Measurements from ENCODE around the gene MLKL. TPM values are rescaled to one million over a fixed set of nuclear protein-coding genes. Genes with fewer than 3 reads are reported as not detected.
"Not testable (repeated sequence)": the region's sequence is repeated elsewhere in the genome, so short reads cannot be mapped to it uniquely, and the experiment has no call there.

Gene MLKL
- total RNA-seq, 1 donor from 2014 or later: 11.5 TPM

- no peak for TF ChIP-seq CTCF (IDR thresholded peaks at IDR 0.05; ENCODE audit: insufficient read depth, low read length, poor library complexity, severe bottlenecking)
- H3K36me3 ChIP-seq (ENCODE audit: control insufficient read depth, insufficient read depth, low read length): no peaks in the 10 kb centered on the region
Measured at GRCh38 chr16:74691093-74691855, 9.4 kb downstream of the MLKL start.

GRCh38 chr16:74682556-74682955, 18.1 kb downstream of the MLKL start:
- Histone ChIP-seq H3K36me3 (ENCODE audit: control insufficient read depth, insufficient read depth, low read length) (no peaks in the 10 kb centered on the region), H3K27me3 (ENCODE audit: control insufficient read depth, insufficient read depth, low read length) (no peaks in the 10 kb centered on the region), H3K4me3 (ENCODE audit: low read depth, low read length) (no peak overlapping the region)
- no peak for DNase-seq (ENCODE audit: low read depth)
- no peak for TF ChIP-seq CTCF (IDR thresholded peaks at IDR 0.05; ENCODE audit: insufficient read depth, low read length, poor library complexity, severe bottlenecking)

More at GRCh38 chr16:74691093-74691855, 9.4 kb downstream of the MLKL start:
- DNase-seq (ENCODE audit: low read depth): no peak
- no peaks in the 10 kb centered on the region for H3K27me3 ChIP-seq (ENCODE audit: control insufficient read depth, insufficient read depth, low read length)
- no peak overlapping the region for H3K4me3 ChIP-seq (ENCODE audit: low read depth, low read length)

- TF ChIP-seq CTCF (IDR thresholded peaks at IDR 0.05; ENCODE audit: insufficient read depth, low read length, poor library complexity, severe bottlenecking): no peak
- Histone ChIP-seq H3K4me3 (ENCODE audit: low read depth, low read length) (no peak overlapping the region), H3K36me3 (ENCODE audit: control insufficient read depth, insufficient read depth, low read length) (no peaks in the 10 kb centered on the region), H3K27me3 (ENCODE audit: control insufficient read depth, insufficient read depth, low read length) (no peaks in the 10 kb centered on the region)
- DNase-seq (ENCODE audit: low read depth): no peak
Measured at GRCh38 chr16:74680681-74681080, 20.0 kb downstream of the MLKL start.

- H3K4me3 ChIP-seq (ENCODE audit: low read depth, low read length): no peak overlapping the region
- H3K27me3 ChIP-seq (ENCODE audit: control insufficient read depth, insufficient read depth, low read length): no peaks in the 10 kb centered on the region
- H3K36me3 ChIP-seq (ENCODE audit: control insufficient read depth, insufficient read depth, low read length): no peaks in the 10 kb centered on the region
- TF ChIP-seq CTCF (IDR thresholded peaks at IDR 0.05; ENCODE audit: insufficient read depth, low read length, poor library complexity, severe bottlenecking): no peak
- no peak for DNase-seq (ENCODE audit: low read depth)
Measured at GRCh38 chr16:74679983-74680382, 20.7 kb downstream of the MLKL start.

- Histone ChIP-seq H3K27me3 (ENCODE audit: control insufficient read depth, insufficient read depth, low read length) (no peaks in the 10 kb centered on the region), H3K4me3 (ENCODE audit: low read depth, low read length) (no peak overlapping the region), H3K36me3 (ENCODE audit: control insufficient read depth, insufficient read depth, low read length) (no peaks in the 10 kb centered on the region)
- TF ChIP-seq CTCF (IDR thresholded peaks at IDR 0.05; ENCODE audit: insufficient read depth, low read length, poor library complexity, severe bottlenecking): no peak
- no peak for DNase-seq (ENCODE audit: low read depth)
Measured at GRCh38 chr16:74677868-74678267, 22.8 kb downstream of the MLKL start.

- Histone ChIP-seq H3K36me3 (ENCODE audit: control insufficient read depth, insufficient read depth, low read length) (no peaks in the 10 kb centered on the region), H3K4me3 (ENCODE audit: low read depth, low read length) (no peak overlapping the region), H3K27me3 (ENCODE audit: control insufficient read depth, insufficient read depth, low read length) (no peaks in the 10 kb centered on the region)
- TF ChIP-seq CTCF (IDR thresholded peaks at IDR 0.05; ENCODE audit: insufficient read depth, low read length, poor library complexity, severe bottlenecking): no peak
- DNase-seq (ENCODE audit: low read depth): no peak
Measured at GRCh38 chr16:74673876-74674275, 26.8 kb downstream of the MLKL start.

GRCh38 chr16:74668877-74669276, 31.8 kb downstream of the MLKL start:
- not testable (repeated sequence) for H3K36me3 ChIP-seq (ENCODE audit: control insufficient read depth, insufficient read depth, low read length); H3K4me3 ChIP-seq (ENCODE audit: low read depth, low read length); DNase-seq (ENCODE audit: low read depth); H3K27me3 ChIP-seq (ENCODE audit: control insufficient read depth, insufficient read depth, low read length)

Measured in kidney epithelial cell (primary cell).